ENCODE measurements around the gene VWA5B2.
"Not testable (repeated sequence)": the region's sequence is repeated elsewhere in the genome, so short reads cannot be mapped to it uniquely, and the experiment has no call there.

The VWA5B2 gene

DNA sequence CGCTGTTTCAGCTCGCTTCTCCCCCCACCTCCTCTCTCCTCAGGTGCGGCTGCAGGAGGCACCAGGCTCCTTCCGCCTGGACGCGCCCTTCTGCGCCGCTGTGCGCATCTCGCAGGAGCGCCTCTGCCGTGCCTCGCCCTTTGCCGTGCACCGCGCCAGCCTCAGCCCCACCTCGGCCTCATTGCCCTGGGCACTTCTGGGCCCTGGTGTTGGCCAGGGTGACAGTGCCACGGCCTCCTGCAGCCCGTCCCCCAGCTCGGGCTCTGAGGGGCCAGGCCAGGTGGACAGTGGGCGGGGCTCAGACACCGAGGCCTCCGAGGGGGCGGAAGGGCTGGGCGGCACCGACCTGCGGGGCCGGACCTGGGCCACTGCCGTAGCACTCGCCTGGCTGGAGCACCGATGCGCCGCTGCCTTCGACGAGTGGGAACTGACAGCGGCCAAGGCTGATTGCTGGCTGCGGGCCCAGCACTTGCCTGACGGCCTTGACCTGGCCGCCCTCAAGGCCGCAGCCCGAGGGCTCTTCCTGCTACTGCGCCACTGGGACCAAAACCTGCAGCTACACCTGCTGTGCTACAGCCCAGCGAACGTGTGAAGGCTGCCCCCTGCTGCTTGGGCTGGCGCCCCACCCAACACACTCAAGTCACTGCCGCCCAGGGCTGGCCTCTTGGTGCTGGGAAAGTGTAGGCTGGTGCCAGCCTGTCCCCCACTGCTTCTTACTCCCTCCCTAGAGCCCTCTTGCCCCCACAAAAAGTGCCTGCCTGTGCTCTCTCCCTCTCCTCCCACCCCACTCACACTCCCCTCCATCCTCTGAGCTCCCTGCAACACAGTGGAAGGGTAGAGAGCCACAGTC, 12.3 kb downstream of the VWA5B2 start:
- no peak for DNase-seq (ENCODE audit: low read depth in 1 of 2, low spot score in 1 of 2)

DNA sequence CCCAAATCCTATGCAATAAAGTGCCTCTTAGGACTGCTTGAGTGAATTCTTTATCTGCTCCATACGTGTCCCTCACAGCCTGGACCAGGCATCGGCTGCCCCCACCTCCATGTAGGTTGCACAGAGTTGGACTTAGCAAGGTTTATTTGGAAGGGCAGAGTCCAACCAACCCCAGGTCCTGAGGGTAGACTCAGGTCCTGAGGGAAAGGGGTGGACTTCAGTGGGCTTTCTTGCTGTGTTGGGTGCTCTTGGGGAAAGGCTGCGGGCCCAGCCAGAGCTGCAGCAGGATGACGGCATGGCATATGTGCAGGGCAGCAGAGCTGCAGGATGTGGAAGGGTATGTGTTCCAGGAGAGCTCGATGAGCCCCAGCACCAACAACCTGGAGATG, 12.9 kb downstream of the VWA5B2 start:
- no peak for DNase-seq (ENCODE audit: low read depth in 1 of 2, low spot score in 1 of 2)

DNA sequence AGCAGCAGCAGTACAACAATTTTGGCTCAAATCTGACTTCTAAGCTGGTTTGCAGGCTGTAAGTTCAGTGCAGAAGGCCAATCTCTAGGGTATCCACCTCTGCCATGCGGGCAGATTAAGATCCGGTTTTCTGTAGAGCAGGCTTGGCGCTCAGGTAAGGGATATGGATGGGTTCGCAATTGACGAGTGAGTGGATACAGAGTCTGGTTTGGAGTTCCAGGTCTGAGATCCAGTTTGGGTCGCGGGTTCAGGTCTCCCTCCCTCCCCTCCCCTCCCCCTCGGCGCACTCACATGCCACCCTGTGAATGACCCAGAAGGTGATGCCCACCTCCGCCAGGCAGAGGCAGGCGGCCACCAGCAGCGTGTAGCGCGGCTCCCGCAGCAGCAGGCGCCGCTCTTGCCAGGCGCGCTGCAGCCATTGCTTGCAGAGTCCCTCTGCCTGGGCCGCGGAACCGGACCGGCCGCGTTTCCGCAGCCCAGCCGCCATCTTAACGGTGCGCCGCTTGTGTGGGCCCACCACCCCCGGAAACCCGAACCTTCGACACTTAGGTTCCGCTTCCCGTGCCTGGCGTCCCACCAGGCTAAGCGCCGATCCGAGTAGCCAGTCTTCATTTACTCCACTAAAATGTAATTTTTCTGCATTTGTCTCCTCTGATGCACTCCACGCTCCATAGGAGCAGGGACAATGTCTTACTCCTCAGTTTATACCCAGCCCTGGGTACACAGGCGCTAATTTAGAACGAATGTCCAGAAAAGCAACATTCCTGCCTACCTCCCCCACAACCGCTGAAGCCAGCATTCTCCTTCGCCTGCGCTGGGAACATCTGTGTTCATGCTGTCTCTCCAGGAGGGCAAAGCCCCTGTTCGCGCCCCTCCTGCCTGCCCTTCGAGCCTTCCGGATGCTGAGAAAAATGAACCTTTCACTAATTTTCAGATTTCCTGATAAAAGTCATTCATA, 19.3 kb downstream of the VWA5B2 start, which contains the start of gene ALG3:
ALG3 (minus strand) TSS at position 509 of the 958 bp plus-strand sequence; CDS start at position 487, 22 bp downstream.
- DNase-seq (ENCODE audit: low read depth in 1 of 2, low spot score in 1 of 2), result peak; percentile 74 to 83

GRCh38 chr3:184249412-184250166, 20.2 kb downstream of the VWA5B2 start, which contains the start of gene EEF1AKMT4:
EEF1AKMT4 (plus strand) TSS chr3:184249672; CDS start chr3:184249695, 23 bp downstream.
- DNase-seq (ENCODE audit: low read depth in 1 of 2, low spot score in 1 of 2), result peak; percentile 91 to 92

- DNase-seq (ENCODE audit: low read depth in 1 of 2, low spot score in 1 of 2), result peak; percentile 76 to 81
Measured at GRCh38 chr3:184250167-184250828, 20.9 kb downstream of the VWA5B2 start.

GRCh38 chr3:184255291-184256039, 26.1 kb downstream of the VWA5B2 start:
- DNase-seq (ENCODE audit: low read depth in 1 of 2, low spot score in 1 of 2), result no peak

- no peak for DNase-seq (ENCODE audit: low read depth in 1 of 2, low spot score in 1 of 2)
Measured at GRCh38 chr3:184257083-184257915, 27.9 kb downstream of the VWA5B2 start.

- no peak for DNase-seq (ENCODE audit: low read depth in 1 of 2, low spot score in 1 of 2)
Measured at GRCh38 chr3:184258926-184259325, 29.5 kb downstream of the VWA5B2 start.

- DNase-seq (ENCODE audit: low read depth in 1 of 2, low spot score in 1 of 2), result no peak
Measured at GRCh38 chr3:184259396-184259877, 30.1 kb downstream of the VWA5B2 start.

DNA sequence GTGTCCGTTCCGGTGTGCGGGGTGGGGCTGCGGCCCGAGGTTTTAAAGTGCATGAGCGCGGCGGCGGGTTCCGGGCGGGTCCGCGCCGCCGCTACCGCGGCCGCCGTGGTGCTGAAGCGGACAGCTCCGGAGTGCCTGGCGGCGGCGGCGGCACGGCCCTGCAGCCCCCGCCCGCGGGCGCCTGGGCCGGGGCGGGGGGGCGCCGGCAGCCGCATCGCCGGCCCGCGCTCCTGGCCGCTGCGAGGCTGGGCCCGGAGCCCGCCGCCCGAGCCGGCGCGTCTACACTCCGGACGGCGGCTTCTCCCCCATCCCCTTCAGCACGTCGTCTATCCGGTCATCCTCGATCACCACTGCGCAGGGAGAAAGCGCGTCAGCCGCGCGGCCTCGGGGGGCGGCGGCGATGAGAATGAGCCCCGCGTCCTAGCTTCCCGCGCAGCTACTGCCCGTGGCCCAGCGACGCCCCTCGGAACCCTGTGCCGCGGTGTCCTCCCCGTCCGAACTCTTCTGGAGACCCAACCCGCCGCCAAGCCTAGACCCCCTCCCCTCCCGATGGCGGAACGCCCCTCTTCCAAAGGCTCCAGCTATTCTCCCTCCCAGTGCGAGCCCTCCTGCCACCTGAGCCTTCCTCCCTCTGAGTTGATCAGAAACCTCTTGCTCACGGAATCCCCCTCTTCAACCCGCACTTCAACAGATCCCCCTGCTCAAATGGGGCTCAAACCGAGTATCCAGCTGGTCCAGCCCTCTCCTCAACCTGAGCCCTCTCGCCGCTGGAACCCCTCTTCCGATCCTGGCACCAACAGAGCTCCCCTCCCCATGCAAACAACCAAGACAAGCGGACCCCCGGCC, 30.7 kb downstream of the VWA5B2 start:
- DNase-seq (ENCODE audit: low read depth in 1 of 2, low spot score in 1 of 2), result peak in 1 of 2 donors; percentile 42

GRCh38 chr3:184260724-184261269, 31.4 kb downstream of the VWA5B2 start:
- no peak for DNase-seq (ENCODE audit: low read depth in 1 of 2, low spot score in 1 of 2)

GRCh38 chr3:184261270-184261853, 32.0 kb downstream of the VWA5B2 start, which contains the start of gene CAMK2N2:
CAMK2N2 (minus strand) TSS chr3:184261553; CDS start chr3:184261285, 268 bp downstream.
- no peak for DNase-seq (ENCODE audit: low read depth in 1 of 2, low spot score in 1 of 2)

- no peak for DNase-seq (ENCODE audit: low read depth in 1 of 2, low spot score in 1 of 2)
Measured at GRCh38 chr3:184261854-184262763, 32.7 kb downstream of the VWA5B2 start.

- DNase-seq (ENCODE audit: low read depth in 1 of 2, low spot score in 1 of 2), result no peak
Measured at GRCh38 chr3:184262764-184263179, 33.4 kb downstream of the VWA5B2 start.

- DNase-seq (ENCODE audit: low read depth in 1 of 2, low spot score in 1 of 2), result not testable (repeated sequence)
Measured at GRCh38 chr3:184267249-184267648, 37.9 kb downstream of the VWA5B2 start.

GRCh38 chr3:184272269-184272668, 42.9 kb downstream of the VWA5B2 start:
- no peak for DNase-seq (ENCODE audit: low read depth in 1 of 2, low spot score in 1 of 2)

Measured in stimulated activated CD4-positive, alpha-beta T cell treated with anti-CD3 and anti-CD28 coated beads, Interleukin-15, amount 100 ng/mL, for 1 hour (primary cell).